ENCODE results near the gene RLBP1. TPM values are rescaled to one million over a fixed set of nuclear protein-coding genes. Genes with fewer than 3 reads are reported as not detected.

Gene RLBP1
- total and polyA plus RNA-seq, 8 donors: 0.13 to 1.3 TPM; not detected in 6

GRCh38 chr15:89211678-89212170, 9.7 kb downstream of the RLBP1 start:
- no peaks in the 10 kb centered on the region for H3K9me3 ChIP-seq
- no peak for DNase-seq
- TF ChIP-seq POLR2A (IDR thresholded peaks at IDR 0.05) (no peak), CTCF (IDR thresholded peaks at IDR 0.05) (no peak), POLR2AphosphoS5 (IDR thresholded peaks at IDR 0.05) (no peak), EP300 (IDR thresholded peaks at IDR 0.05) (no peak)
- WGBS, 5 donors: 77 to 89% (median 80%) methylated on average over 5 of the region's 5 CpGs
- H3K27ac ChIP-seq: no peak overlapping the region
- H3K4me3 ChIP-seq: no peak overlapping the region
- peaks cover 0 to 7% (median 4%) of the 10 kb centered on the region in 4 donors for H3K4me1 ChIP-seq
- intact Hi-C loops (cut with DNase I; ENCODE audit: low total_unique reads): no loop called here
- H3K27me3 ChIP-seq: no peaks in the 10 kb centered on the region
- H3K36me3 ChIP-seq: no peaks in the 10 kb centered on the region

DNA sequence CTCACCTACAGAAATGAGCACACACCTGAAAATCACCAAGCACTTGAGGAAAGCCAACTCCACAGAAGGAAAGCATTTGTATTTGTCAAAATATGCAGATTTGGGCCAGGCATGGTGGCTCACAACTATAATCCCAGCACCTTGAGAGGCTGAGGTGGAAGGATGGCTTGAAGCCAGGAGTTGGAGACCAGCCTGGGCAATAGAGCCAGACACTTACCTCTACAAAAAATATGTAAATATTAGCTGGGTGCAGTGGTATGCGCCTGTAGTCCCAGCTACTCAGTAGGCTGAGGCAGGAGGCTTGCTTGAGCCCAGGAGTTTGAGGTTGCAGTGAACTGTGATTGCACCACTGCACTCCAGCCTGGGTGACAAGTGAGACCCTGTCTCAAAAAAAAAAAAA, 12.3 kb downstream of the RLBP1 start:
- intact Hi-C loops (cut with DNase I; ENCODE audit: low total_unique reads): no loop called here
- Histone ChIP-seq H3K4me3 (no peak overlapping the region), H3K27ac (no peak overlapping the region), H3K9me3 (no peaks in the 10 kb centered on the region), H3K36me3 (no peaks in the 10 kb centered on the region), H3K27me3 (no peaks in the 10 kb centered on the region), H3K4me1 (peaks cover 0 to 13% (median 5%) of the 10 kb centered on the region in 4 donors)
- no peak for TF ChIP-seq CTCF (IDR thresholded peaks at IDR 0.05)
- no peak for DNase-seq
- WGBS, 5 donors: 30 to 71% (median 50%) methylated on average over 1 of the region's 1 CpG

DNA sequence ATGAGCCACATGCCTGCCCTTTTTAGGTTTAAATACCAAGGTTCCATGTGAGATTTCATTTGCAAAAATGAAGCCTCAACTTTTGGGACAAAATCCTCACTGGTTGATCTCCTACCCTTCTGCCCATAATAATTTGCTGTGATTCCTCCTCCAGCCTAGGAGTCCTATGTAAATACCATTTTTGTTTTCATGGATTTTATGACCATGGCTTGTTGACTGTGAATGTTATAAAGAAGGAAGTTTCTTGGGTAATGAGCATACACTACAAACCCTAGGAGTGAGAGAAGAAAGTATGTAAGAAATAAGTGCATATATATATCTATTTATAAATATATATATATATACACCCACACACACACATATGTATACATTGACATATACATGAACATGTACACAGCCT, 13.1 kb downstream of the RLBP1 start:
- H3K4me1 ChIP-seq: peaks cover 0 to 13% (median 5%) of the 10 kb centered on the region in 4 donors
- TF ChIP-seq EP300 (IDR thresholded peaks at IDR 0.05): no peak
- TF ChIP-seq CTCF (IDR thresholded peaks at IDR 0.05): no peak
- no peak for TF ChIP-seq POLR2A (IDR thresholded peaks at IDR 0.05)
- TF ChIP-seq POLR2AphosphoS5 (IDR thresholded peaks at IDR 0.05): no peak
- no peaks in the 10 kb centered on the region for H3K9me3 ChIP-seq
- no peaks in the 10 kb centered on the region for H3K27me3 ChIP-seq
- H3K4me3 ChIP-seq: no peak overlapping the region
- H3K27ac ChIP-seq: no peak overlapping the region
- DNase-seq: no peak
- H3K36me3 ChIP-seq: no peaks in the 10 kb centered on the region
- intact Hi-C loops (cut with DNase I; ENCODE audit: low total_unique reads): no loop called here

GRCh38 chr15:89206908-89207331, 14.5 kb downstream of the RLBP1 start:
- peaks cover 0 to 13% (median 5%) of the 10 kb centered on the region in 4 donors for H3K4me1 ChIP-seq
- peak; percentile 78 to 90 for DNase-seq
- peak overlapping the region in 3 of 4 donors; percentile 6 to 21 (median 19) for H3K4me3 ChIP-seq
- intact Hi-C loops (cut with DNase I; ENCODE audit: low total_unique reads): no loop called here
- TF ChIP-seq EP300 (IDR thresholded peaks at IDR 0.05) (no peak), POLR2AphosphoS5 (IDR thresholded peaks at IDR 0.05) (peak in 1 of 3 donors; percentile 12), CTCF (IDR thresholded peaks at IDR 0.05) (peak in 5 of 7 experiments; percentile 71 to 99 (median 96))
- peaks cover 0 to 8% (median 5%) of the 10 kb centered on the region in 4 donors for H3K36me3 ChIP-seq
- no peaks in the 10 kb centered on the region for H3K27me3 ChIP-seq
- H3K27ac ChIP-seq: no peak overlapping the region
- no peaks in the 10 kb centered on the region for H3K9me3 ChIP-seq
- 0 to 3% (median 1%) methylated on average over 14 of the region's 14 CpGs for WGBS, 5 donors
